ENCODE results near the gene PAPPA2. TPM values are rescaled to one million over a fixed set of nuclear protein-coding genes. Genes with fewer than 3 reads are reported as not detected.

PAPPA2 gene
- total and polyA plus RNA-seq, 2 of the 8 experiments (the other 6 are each of a cell fraction or from before 2014, with no cell fraction given) = 0.08 to 0.88 TPM

DNA sequence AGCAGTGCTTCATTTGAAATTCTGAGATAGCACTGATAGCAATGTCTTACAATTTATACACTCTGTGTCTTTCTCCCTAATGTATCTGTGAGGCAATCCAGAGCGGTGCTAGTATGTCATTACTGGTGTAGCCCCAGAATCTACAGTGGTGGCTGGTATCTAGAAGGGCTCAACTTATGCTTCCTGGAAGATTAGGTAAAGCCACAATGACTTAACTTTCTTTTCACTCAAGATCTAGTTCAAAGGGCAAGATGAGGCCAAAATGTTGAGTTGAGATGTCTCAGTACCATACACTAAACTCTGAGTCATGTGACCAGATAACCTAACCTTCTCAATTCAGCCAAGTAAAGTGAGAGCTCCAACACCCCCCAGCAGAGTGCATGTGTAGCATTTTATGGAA is 77.5 kb downstream of the PAPPA2 start:
- DNase-seq (ENCODE audit: low read depth in 1 of 2, low spot score in 2 of 2) (no peak), FAIRE-seq (no peak)
- Histone ChIP-seq H4K91ac (replicated peaks; ENCODE audit: insufficient read length, low read length) (no peak overlapping the region), H3K4me2 (ENCODE audit: insufficient read depth in 1 of 2, low read depth in 2 of 2, low read length in 2 of 2) (no peak overlapping the region), H3K14ac (ENCODE audit: insufficient read length) (no peak overlapping the region), H3K4ac (replicated peaks; ENCODE audit: insufficient read length, low read depth, low read length) (no peak overlapping the region), H3K23ac (ENCODE audit: insufficient read length) (no peak overlapping the region), H2BK15ac (ENCODE audit: low read length) (no peak overlapping the region), H3K79me2 (ENCODE audit: control insufficient read depth in 1 of 2, insufficient read depth in 2 of 2, low read length in 2 of 2) (no peaks in the 10 kb centered on the region), H4K20me1 (replicated peaks in 1 of 2; ENCODE audit: control insufficient read depth in 1 of 2, insufficient read depth in 2 of 2, low read length in 2 of 2) (no peaks in the 10 kb centered on the region), H3K18ac (ENCODE audit: extremely low read depth, low read length) (no peak overlapping the region), H3K23me2 (ENCODE audit: low read depth, low read length) (no peaks in the 10 kb centered on the region; the same call in 1 of the 2 replicates), H3K27ac (ENCODE audit: low read depth, low read length) (no peak overlapping the region), H3K4me3 (ENCODE audit: extremely low read depth in 1 of 4, insufficient read depth in 2 of 4, low read depth in 3 of 4, low read length in 4 of 4) (no peak overlapping the region), H2AFZ (ENCODE audit: low read length) (no peak overlapping the region), H3K9ac (replicated peaks in 1 of 4; ENCODE audit: extremely low read depth in 1 of 4, low read depth in 3 of 4, low read length in 3 of 4) (no peak overlapping the region), H3K36me3 (ENCODE audit: control insufficient read depth in 2 of 4, insufficient read depth in 4 of 4, low read length in 3 of 4) (no peaks in the 10 kb centered on the region; a peak in 1 of 8 replicates), H2BK20ac (ENCODE audit: low read length) (no peak overlapping the region), H3K9me3 (ENCODE audit: insufficient read depth in 2 of 2, low read depth in 1 of 2, low read length in 1 of 2) (no peaks in the 10 kb centered on the region), H3K27me3 (replicated peaks in 1 of 4; ENCODE audit: control insufficient read depth in 3 of 4, extremely low read depth in 1 of 4, insufficient read depth in 3 of 4, low read length in 3 of 4) (no peaks in the 10 kb centered on the region), H3K4me1 (replicated peaks in 1 of 4; ENCODE audit: control insufficient read depth in 3 of 4, insufficient read depth in 4 of 4, low read length in 3 of 4) (peaks cover 0 to 8% (median 2%) of the 10 kb centered on the region in 4 experiments; a peak in 2 of 7 replicates), H4K5ac (ENCODE audit: insufficient read length, low read depth, low read length) (no peak overlapping the region), H2BK12ac (ENCODE audit: low read depth, low read length) (no peak overlapping the region), H4K8ac (ENCODE audit: extremely low read depth, insufficient read depth, low read length) (no peak overlapping the region), H2AK5ac (ENCODE audit: low read depth, low read length) (no peak overlapping the region), H2BK5ac (ENCODE audit: low read depth, low read length) (no peak overlapping the region), H3K56ac (replicated peaks; ENCODE audit: insufficient read length, low read depth, low read length) (no peak overlapping the region), H2BK120ac (replicated peaks; ENCODE audit: low read depth, low read length) (no peak overlapping the region), H3K79me1 (ENCODE audit: low read depth, low read length) (no peaks in the 10 kb centered on the region)
- TF ChIP-seq ZNF274 (IDR thresholded peaks at IDR 0.05; ENCODE audit: borderline replicate concordance, extremely low read depth, low read length) = no peak
- no peak for TF ChIP-seq SP2 (IDR thresholded peaks at IDR 0.05; ENCODE audit: low read length)
- TF ChIP-seq, protein P1, sequence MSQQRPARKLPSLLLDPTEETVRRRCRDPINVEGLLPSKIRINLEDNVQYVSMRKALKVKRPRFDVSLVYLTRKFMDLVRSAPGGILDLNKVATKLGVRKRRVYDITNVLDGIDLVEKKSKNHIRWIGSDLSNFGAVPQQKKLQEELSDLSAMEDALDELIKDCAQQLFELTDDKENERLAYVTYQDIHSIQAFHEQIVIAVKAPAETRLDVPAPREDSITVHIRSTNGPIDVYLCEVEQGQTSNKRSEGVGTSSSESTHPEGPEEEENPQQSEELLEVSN (IDR thresholded peaks at IDR 0.05) = no peak
- TF ChIP-seq JUND (IDR thresholded peaks at IDR 0.05; ENCODE audit: low read length) = no peak
- TF ChIP-seq EGR1 (IDR thresholded peaks at IDR 0.05; ENCODE audit: borderline replicate concordance, low read depth, low read length) = no peak
- TF ChIP-seq KDM4A (IDR thresholded peaks at IDR 0.05; ENCODE audit: low read depth, low read length, severe bottlenecking) = no peak
- no peak for TF ChIP-seq SIX5 (IDR thresholded peaks at IDR 0.05; ENCODE audit: low read depth, low read length)
- TF ChIP-seq CREB1 (IDR thresholded peaks at IDR 0.05) = no peak
- TF ChIP-seq RBBP5 (IDR thresholded peaks at IDR 0.05; ENCODE audit: borderline replicate concordance, low read depth, low read length) = no peak
- no peak for TF ChIP-seq SRF (IDR thresholded peaks at IDR 0.05; ENCODE audit: low read depth, low read length)
- no peak for TF ChIP-seq BCL11A (IDR thresholded peaks at IDR 0.05; ENCODE audit: low read depth in 2 of 2, low read length in 2 of 2)
- TF ChIP-seq, protein P2, sequence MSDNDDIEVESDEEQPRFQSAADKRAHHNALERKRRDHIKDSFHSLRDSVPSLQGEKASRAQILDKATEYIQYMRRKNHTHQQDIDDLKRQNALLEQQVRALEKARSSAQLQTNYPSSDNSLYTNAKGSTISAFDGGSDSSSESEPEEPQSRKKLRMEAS (IDR thresholded peaks at IDR 0.05) = no peak
- no peak for TF ChIP-seq TAF7 (optimal IDR thresholded peaks at IDR 0.05; ENCODE audit: borderline replicate concordance, low read depth, low read length)
- TF ChIP-seq PHF8 (conservative IDR thresholded peaks at IDR 0.05; ENCODE audit: low read depth, low read length) = no peak
- no peak for TF ChIP-seq RXRA (IDR thresholded peaks at IDR 0.05; ENCODE audit: insufficient read depth, low read depth, low read length)
- ChIA-PET CTCF (ENCODE audit: partially characterized antibody) (interaction anchor here (1.0 kb wide), 1 partner anchor 10 kb away, joined by 3 read pairs; no protein-coding TSS in a partner anchor), POLR2A (ENCODE audit: partially characterized antibody) (no interaction called here)
- WGBS, 2 experiments (ENCODE audit: extremely low coverage in 1 of 2, insufficient coverage in 1 of 2, insufficient read length in 1 of 2, insufficient replicate concordance in 2 of 2, low coverage in 1 of 2, low lambda C conversion rate in 2 of 2, missing lambda C conversion rate in 1 of 2) = 86% methylated on average over 1 of the region's 1 CpG; no CpG with 5 or more reads in 1 of the 2 experiments
